Sigmoid colon (tissue), 7 donors: ENCODE measurements around the gene TFCP2. TPM values are rescaled to one million over a fixed set of nuclear protein-coding genes. Genes with fewer than 3 reads are reported as not detected.
A peak's percentile ranks its signal among the peaks of the same experiment; 100 is the strongest.

Source experiments
- DNase-seq: peaks from one replicate; pipeline ENCODE4 v3.0.0-alpha.2; 2019
- H3K27ac ChIP-seq, 4 donors: fragments of 200-600 bp; sonication (generic); one replicate each; pipeline ENCODE4 v1.5.1; 2016 to 2019; ENCODE audit warnings: mild to moderate bottlenecking in 1 of 4
- H3K27me3 ChIP-seq, 3 donors: fragments of 200-600 bp; sonication (generic); one replicate each; pipeline ENCODE4 v1.5.1; 2019; ENCODE audit warnings: mild to moderate bottlenecking in 1 of 3
- H3K36me3 ChIP-seq, 4 donors: fragments of 200-600 bp; sonication (generic); one replicate each; pipeline ENCODE4 v1.5.1; 2016 to 2019
- H3K4me1 ChIP-seq, 4 donors: fragments of 200-600 bp; sonication (generic); one replicate each; pipeline ENCODE4 v1.5.1; 2017 to 2019
- H3K4me3 ChIP-seq, 4 donors: fragments of 200-600 bp; sonication (generic); one replicate each; pipeline ENCODE4 v1.5.1; 2017 to 2019; ENCODE audit warnings: mild to moderate bottlenecking in 2 of 4, moderate library complexity in 1 of 4
- H3K9me3 ChIP-seq, 4 donors: fragments of 200-600 bp in 3 of 4; sonication (generic) in 3 of 4; one replicate each; pipeline versions ENCODE4 v1.5.1 to v1.6.1; 2013 to 2019
- EP300 ChIP-seq, 4 donors: sonication (generic); formaldehyde crosslinking; IDR thresholded peaks; one replicate each; pipeline ENCODE4 v1.6.1; 2017; ENCODE audit warnings: antibody characterized with exemption in 4 of 4
- POLR2A ChIP-seq, 2 donors: fragments of 450-650 bp; IDR thresholded peaks; one replicate each; pipeline ENCODE4 v1.6.1; 2016; ENCODE audit warnings: antibody characterized with exemption in 2 of 2, mild to moderate bottlenecking in 2 of 2, moderate library complexity in 2 of 2
- POLR2AphosphoS5 ChIP-seq, 4 donors: sonication (generic); formaldehyde crosslinking; IDR thresholded peaks; one replicate each; pipeline ENCODE4 v1.6.1; 2017; ENCODE audit warnings: antibody characterized with exemption in 4 of 4
- WGBS, 2 donors: extraction: QIAGEN DNeasy Blood & Tissue Kit; methylation state at CpG; one replicate each; pipeline ENCODE4 v1.1.7; 2013; 5-methylcytosine and 5-hydroxymethylcytosine counted together
- intact Hi-C: fragments of 100-400 bp; cut with DNase I; formaldehyde crosslinking; loops from one replicate; pipeline ENCODE4 v1.15.1; 2023
- polyA plus RNA-seq, 3 donors: library from polyadenylated mRNA; stranded (reverse); fragments of 200-250 nt; gene quantifications; one replicate each; pipeline ENCODE4 v1.2.3, GENCODE V29; 2013
- total RNA-seq, 4 donors: library from RNA; depleted of rRNA; stranded (reverse); fragments of >200 nt; gene quantifications; one replicate each; pipeline ENCODE4 v1.1.0, GENCODE V29; 2016
- TF ChIP-seq, protein P1 (sequence below), 4 experiments: fragments of 450-650 bp in 3 of 4; fragments of 200-600 bp in 1 of 4; IDR thresholded peaks; one replicate each; pipeline ENCODE4 v1.5.1; 2016 to 2019; ENCODE audit warnings: antibody characterized with exemption in 4 of 4, mild to moderate bottlenecking in 3 of 4, moderate library complexity in 2 of 4
- donor health status: healthy with polysubstance abuse.
- donor health status: Bipolar disorder and iron deficiency.
- donor health status: healthy.

Gene TFCP2
- total and polyA plus RNA-seq, 7 donors: 10.4 to 18.1 (median 12.7) TPM

DNA sequence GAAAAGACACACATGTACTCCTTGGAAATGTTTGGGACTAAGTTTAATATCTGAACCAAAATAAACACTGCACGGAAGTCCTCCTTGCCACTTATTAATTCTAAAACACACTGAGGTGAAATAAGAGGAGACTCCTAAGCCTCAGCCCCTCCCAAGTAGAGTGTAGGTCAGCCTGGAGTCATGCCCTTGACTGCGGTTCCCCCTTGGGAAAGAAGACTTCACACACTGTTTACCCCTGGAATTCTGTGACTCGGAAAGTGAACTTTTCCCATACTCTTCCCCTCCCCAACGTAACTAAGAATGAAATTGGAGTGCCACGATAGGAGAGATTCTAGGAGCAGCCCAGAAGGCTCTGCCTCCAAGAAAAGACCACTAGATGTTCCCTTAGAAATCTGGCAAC is 8.6 kb upstream of the TFCP2 start:
- Histone ChIP-seq H3K27me3 (no peaks in the 10 kb centered on the region), H3K4me3 (no peak overlapping the region), H3K27ac (no peak overlapping the region), H3K9me3 (no peaks in the 10 kb centered on the region), H3K36me3 (no peaks in the 10 kb centered on the region), H3K4me1 (no peaks in the 10 kb centered on the region)
- TF ChIP-seq EP300 (IDR thresholded peaks at IDR 0.05) (no peak), POLR2A (IDR thresholded peaks at IDR 0.05) (no peak), POLR2AphosphoS5 (IDR thresholded peaks at IDR 0.05) (no peak)
- TF ChIP-seq, protein P1, sequence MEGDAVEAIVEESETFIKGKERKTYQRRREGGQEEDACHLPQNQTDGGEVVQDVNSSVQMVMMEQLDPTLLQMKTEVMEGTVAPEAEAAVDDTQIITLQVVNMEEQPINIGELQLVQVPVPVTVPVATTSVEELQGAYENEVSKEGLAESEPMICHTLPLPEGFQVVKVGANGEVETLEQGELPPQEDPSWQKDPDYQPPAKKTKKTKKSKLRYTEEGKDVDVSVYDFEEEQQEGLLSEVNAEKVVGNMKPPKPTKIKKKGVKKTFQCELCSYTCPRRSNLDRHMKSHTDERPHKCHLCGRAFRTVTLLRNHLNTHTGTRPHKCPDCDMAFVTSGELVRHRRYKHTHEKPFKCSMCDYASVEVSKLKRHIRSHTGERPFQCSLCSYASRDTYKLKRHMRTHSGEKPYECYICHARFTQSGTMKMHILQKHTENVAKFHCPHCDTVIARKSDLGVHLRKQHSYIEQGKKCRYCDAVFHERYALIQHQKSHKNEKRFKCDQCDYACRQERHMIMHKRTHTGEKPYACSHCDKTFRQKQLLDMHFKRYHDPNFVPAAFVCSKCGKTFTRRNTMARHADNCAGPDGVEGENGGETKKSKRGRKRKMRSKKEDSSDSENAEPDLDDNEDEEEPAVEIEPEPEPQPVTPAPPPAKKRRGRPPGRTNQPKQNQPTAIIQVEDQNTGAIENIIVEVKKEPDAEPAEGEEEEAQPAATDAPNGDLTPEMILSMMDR (IDR thresholded peaks at IDR 0.05): no peak
- 80 to 89% methylated on average over 5 of the region's 5 CpGs for WGBS, 2 donors
- intact Hi-C loops: no loop called here
- peak; percentile 4 for DNase-seq

GRCh38 chr12:51177897-51178296 is 5.0 kb upstream of the TFCP2 start:
- Histone ChIP-seq H3K27ac (no peak overlapping the region), H3K9me3 (no peaks in the 10 kb centered on the region), H3K27me3 (no peaks in the 10 kb centered on the region), H3K4me3 (no peak overlapping the region), H3K4me1 (no peaks in the 10 kb centered on the region), H3K36me3 (no peaks in the 10 kb centered on the region)
- 58 to 78% methylated on average over 2 of the region's 2 CpGs for WGBS, 2 donors
- DNase-seq: no peak
- intact Hi-C loops: no loop called here
- TF ChIP-seq EP300 (IDR thresholded peaks at IDR 0.05): no peak
- TF ChIP-seq, protein P1 (IDR thresholded peaks at IDR 0.05): no peak
- TF ChIP-seq POLR2A (IDR thresholded peaks at IDR 0.05): no peak
- no peak for TF ChIP-seq POLR2AphosphoS5 (IDR thresholded peaks at IDR 0.05)

DNA sequence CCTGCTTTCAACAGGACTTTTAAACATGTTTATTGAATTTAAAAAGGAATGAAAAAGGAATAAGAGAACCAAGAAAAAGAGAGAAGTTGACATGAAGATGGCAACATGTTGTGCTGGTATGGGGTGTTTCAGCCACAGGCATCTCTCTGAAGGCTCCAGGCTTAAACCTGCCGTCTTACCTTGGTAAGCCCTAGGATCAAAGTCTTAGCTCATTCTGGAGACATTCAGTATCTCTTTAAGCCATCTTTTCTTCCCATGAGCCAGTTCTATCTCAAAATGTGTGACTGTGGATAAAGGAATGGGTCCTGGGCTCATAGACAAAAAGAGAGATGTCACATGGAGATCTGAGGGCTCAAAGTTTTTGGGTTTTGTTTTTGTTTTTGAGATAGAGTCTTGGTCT is 1.6 kb upstream of the TFCP2 start:
- Histone ChIP-seq H3K27ac (no peak overlapping the region), H3K9me3 (no peaks in the 10 kb centered on the region), H3K4me1 (peaks cover 0 to 26% (median 18%) of the 10 kb centered on the region in 4 donors), H3K36me3 (no peaks in the 10 kb centered on the region), H3K27me3 (no peaks in the 10 kb centered on the region), H3K4me3 (no peak overlapping the region)
- DNase-seq: no peak
- TF ChIP-seq POLR2A (IDR thresholded peaks at IDR 0.05) (no peak), EP300 (IDR thresholded peaks at IDR 0.05) (no peak), POLR2AphosphoS5 (IDR thresholded peaks at IDR 0.05) (no peak)
- TF ChIP-seq, protein P1 (IDR thresholded peaks at IDR 0.05): no peak
- WGBS, 2 donors: 69 to 74% methylated on average over 1 of the region's 1 CpG
- intact Hi-C loops: no loop called here

DNA sequence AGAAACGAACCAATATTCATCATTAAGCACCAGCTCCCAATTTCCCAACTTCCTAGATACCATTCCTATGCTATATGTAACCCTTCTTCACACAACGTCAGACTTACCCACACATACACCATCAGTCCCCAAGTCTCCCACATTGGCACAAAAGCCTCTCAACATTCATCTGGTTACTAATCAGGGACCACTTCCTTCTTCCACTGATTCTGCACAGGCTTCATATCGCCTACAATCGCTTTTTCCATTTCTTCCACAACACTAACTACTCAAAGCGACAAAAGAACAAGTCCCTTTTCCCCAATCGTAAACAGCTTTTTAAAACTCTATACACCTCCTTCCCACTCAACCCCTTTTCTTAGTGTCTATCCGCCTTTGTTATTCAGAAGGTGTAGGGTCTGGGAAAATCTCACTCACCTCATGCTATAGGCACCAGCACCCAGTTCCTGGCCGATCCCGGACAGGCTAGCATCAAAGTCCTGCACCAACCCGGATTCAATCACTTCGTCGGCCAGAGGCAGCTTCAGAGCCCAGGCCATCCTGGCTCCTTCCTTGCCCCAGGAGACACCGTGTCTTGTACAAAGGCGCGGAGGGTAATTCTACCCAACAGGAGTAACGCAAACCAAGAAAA is 936 bp downstream of the TFCP2 start:
- no peak for TF ChIP-seq POLR2A (IDR thresholded peaks at IDR 0.05)
- TF ChIP-seq, protein P1 (IDR thresholded peaks at IDR 0.05): no peak
- TF ChIP-seq EP300 (IDR thresholded peaks at IDR 0.05): no peak
- TF ChIP-seq POLR2AphosphoS5 (IDR thresholded peaks at IDR 0.05): no peak
- Histone ChIP-seq H3K9me3 (no peaks in the 10 kb centered on the region), H3K4me3 (peak overlapping the region; percentile 64 to 86 (median 75)), H3K4me1 (peaks cover 0 to 27% (median 18%) of the 10 kb centered on the region in 4 donors), H3K27me3 (no peaks in the 10 kb centered on the region), H3K36me3 (no peaks in the 10 kb centered on the region), H3K27ac (peak overlapping the region; percentile 93 to 98 (median 96))
- intact Hi-C loops: loop anchor here (2.0 kb wide), 5 partner anchors 47 to 249 kb away; partner anchors contain the start of genes CSRNP2, DAZAP2 and POU6F1
- WGBS, 2 donors: 3% methylated on average over 16 of the region's 16 CpGs
- DNase-seq: no peak

DNA sequence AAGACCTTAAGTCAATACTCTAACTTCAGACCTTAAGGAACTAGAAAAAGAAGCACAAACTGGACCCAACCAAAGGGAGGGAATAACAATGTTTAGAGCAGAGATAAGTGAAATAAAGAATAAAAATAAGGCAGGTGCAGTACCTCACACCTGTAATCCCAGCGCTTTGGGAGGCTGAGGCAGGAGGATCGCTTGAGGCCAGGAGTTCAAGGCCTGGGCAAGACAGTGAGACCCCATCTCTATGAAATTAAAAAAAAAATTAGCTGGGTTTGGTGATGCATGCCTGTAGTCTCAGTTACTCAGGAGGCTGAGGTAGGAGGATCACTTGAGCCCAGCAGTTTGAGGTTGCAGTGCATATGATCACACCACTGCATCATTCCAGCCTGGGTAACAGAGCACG is 9.1 kb downstream of the TFCP2 start:
- Histone ChIP-seq H3K9me3 (no peaks in the 10 kb centered on the region), H3K27ac (no peak overlapping the region), H3K4me3 (no peak overlapping the region), H3K36me3 (no peaks in the 10 kb centered on the region), H3K4me1 (peaks cover 0 to 5% (median 0%) of the 10 kb centered on the region in 4 donors), H3K27me3 (no peaks in the 10 kb centered on the region)
- TF ChIP-seq POLR2A (IDR thresholded peaks at IDR 0.05) (no peak), POLR2AphosphoS5 (IDR thresholded peaks at IDR 0.05) (no peak), EP300 (IDR thresholded peaks at IDR 0.05) (no peak)
- TF ChIP-seq, protein P1 (IDR thresholded peaks at IDR 0.05): no peak
- no peak for DNase-seq
- WGBS, 2 donors: 67 to 95% methylated on average over 3 of the region's 3 CpGs
- intact Hi-C loops: no loop called here
